Transverse colon (tissue), 4 donors: Measurements from ENCODE around the gene CSF3R. TPM values are rescaled to one million over a fixed set of nuclear protein-coding genes. Genes with fewer than 3 reads are reported as not detected.

Experiments used
- DNase-seq: peaks from one replicate; pipeline ENCODE4 v3.0.0-alpha.2; 2019
- H3K27ac ChIP-seq, 4 donors: fragments of 200-600 bp; sonication (generic); 2 replicates each; pipeline ENCODE4 v1.5.1; 2016 to 2018; ENCODE audit warnings: inconsistent platforms in 4 of 4
- H3K27me3 ChIP-seq: fragments of 200-600 bp; sonication (generic); 2 replicates; pipeline ENCODE4 v1.5.1; 2017; ENCODE audit warnings: inconsistent platforms
- H3K36me3 ChIP-seq, 4 donors: fragments of 200-600 bp; sonication (generic); 2 replicates each; pipeline ENCODE4 v1.5.1; 2017 to 2019; ENCODE audit warnings: inconsistent platforms in 4 of 4
- H3K4me1 ChIP-seq, 4 donors: fragments of 200-600 bp; sonication (generic); 2 replicates each; pipeline ENCODE4 v1.5.1; 2017 to 2020; ENCODE audit warnings: inconsistent platforms in 4 of 4
- H3K4me3 ChIP-seq, 4 donors: fragments of 200-600 bp; sonication (generic); 1 replicate in 1 of 4; 2 replicates in 3 of 4; pipeline versions ENCODE4 v1.5.1 to v1.6.1; 2017 to 2019; ENCODE audit warnings: inconsistent platforms in 4 of 4
- H3K9me3 ChIP-seq, 2 donors: fragments of 200-600 bp; sonication (generic); 2 replicates each; pipeline ENCODE4 v1.5.1; 2017 to 2019; ENCODE audit warnings: inconsistent platforms in 2 of 2
- CTCF ChIP-seq, 5 experiments: fragments of 200-600 bp in 3 of 5; fragments of 450-650 bp in 2 of 5; sonication (generic) in 3 of 5; IDR thresholded peaks; 1 replicate in 2 of 5; 2 replicates in 3 of 5; pipeline ENCODE4 v1.5.1; 2016 to 2017; ENCODE audit warnings: antibody characterized with exemption in 5 of 5, inconsistent platforms in 3 of 5, mild to moderate bottlenecking in 2 of 5, moderate library complexity in 1 of 5
- EP300 ChIP-seq: sonication (generic); formaldehyde crosslinking; IDR thresholded peaks from one replicate; pipeline ENCODE4 v1.6.1; 2017; ENCODE audit warnings: antibody characterized with exemption, low read depth
- POLR2A ChIP-seq: fragments of 450-650 bp; IDR thresholded peaks from one replicate; pipeline ENCODE4 v1.6.1; 2016; ENCODE audit warnings: antibody characterized with exemption, mild to moderate bottlenecking, moderate library complexity
- POLR2AphosphoS5 ChIP-seq, 3 donors: sonication (generic); formaldehyde crosslinking; IDR thresholded peaks; one replicate each; pipeline ENCODE4 v1.6.1; 2016; ENCODE audit warnings: antibody characterized with exemption in 3 of 3
- WGBS, 2 donors: methylation state at CpG; one replicate each; pipeline ENCODE4 v1.1.5; 2018; ENCODE audit warnings: low coverage in 1 of 2; 5-methylcytosine and 5-hydroxymethylcytosine counted together
- in situ Hi-C, 4 donors: fragments of 200-750 bp; cut with MboI; loops; one replicate each; pipeline versions ENCODE4 v1.15.0 to v1.15.1; 2017; ENCODE audit warnings: low sequenced_read_pairs in 3 of 4, low pct_ligation_motif_present in 1 of 4, low pct_unique_long_range_greater_than_20kb in 1 of 4
- intact Hi-C: fragments of 100-400 bp; cut with DNase I; formaldehyde crosslinking; loops from one replicate; pipeline ENCODE4 v1.15.1; 2023; ENCODE audit warnings: low total_unique reads
- total RNA-seq, 4 donors: library from RNA; depleted of rRNA; stranded (reverse); fragments of >200 nt; gene quantifications; one replicate each; pipeline ENCODE4 v1.1.0, GENCODE V29; 2016

Gene CSF3R
- total RNA-seq, 4 donors from 2014 or later: 3.8 to 17.1 (median 5.2) TPM

- TF ChIP-seq CTCF (IDR thresholded peaks at IDR 0.05) (no peak), POLR2AphosphoS5 (IDR thresholded peaks at IDR 0.05) (no peak)
- DNase-seq: no peak
- no peaks in the 10 kb centered on the region for H3K9me3 ChIP-seq
- H3K27ac ChIP-seq: no peak overlapping the region
- peaks cover 5 to 22% (median 14%) of the 10 kb centered on the region in 4 donors for H3K4me1 ChIP-seq
- intact Hi-C loops (no loop called here), in situ Hi-C loops (no loop called here)
- no peaks in the 10 kb centered on the region for H3K36me3 ChIP-seq
- WGBS, 2 donors: 87% methylated on average over 12 of the region's 12 CpGs; no CpG with 5 or more reads in 1 of the 2 donors
- no peaks in the 10 kb centered on the region for H3K27me3 ChIP-seq
- H3K4me3 ChIP-seq: no peak overlapping the region
These were observed 16.2 kb downstream of the CSF3R start for GRCh38 chr1:36466370-36467026.

- no peak overlapping the region for H3K4me3 ChIP-seq
- H3K27me3 ChIP-seq: no peaks in the 10 kb centered on the region
- no peaks in the 10 kb centered on the region for H3K9me3 ChIP-seq
- DNase-seq: no peak
- peaks cover 5 to 22% (median 14%) of the 10 kb centered on the region in 4 donors for H3K4me1 ChIP-seq
- 64 to 75% methylated on average over 4 of the region's 4 CpGs for WGBS, 2 donors
- in situ Hi-C loops: no loop called here
- intact Hi-C loops: no loop called here
- TF ChIP-seq CTCF (IDR thresholded peaks at IDR 0.05) (no peak), POLR2AphosphoS5 (IDR thresholded peaks at IDR 0.05) (no peak), EP300 (no peak), POLR2A (no peak)
- no peak overlapping the region for H3K27ac ChIP-seq
- peaks cover 0 to 5% (median 2%) of the 10 kb centered on the region in 4 donors for H3K36me3 ChIP-seq
These were observed 16.9 kb downstream of the CSF3R start for GRCh38 chr1:36465731-36466369.

GRCh38 chr1:36464605-36465393 lies 17.9 kb downstream of the CSF3R start:
- peaks cover 0 to 14% (median 4%) of the 10 kb centered on the region in 4 donors for H3K36me3 ChIP-seq
- peak overlapping the region; percentile 84 to 91 (median 89) for H3K27ac ChIP-seq
- 32 to 40% methylated on average over 7 to 13 of the region's 13 CpGs for WGBS, 2 donors
- intact Hi-C loops: no loop called here
- no peaks in the 10 kb centered on the region for H3K27me3 ChIP-seq
- in situ Hi-C loops: no loop called here
- H3K4me1 ChIP-seq: peaks cover 5 to 22% (median 14%) of the 10 kb centered on the region in 4 donors
- no peaks in the 10 kb centered on the region for H3K9me3 ChIP-seq
- no peak for DNase-seq
- no peak for TF ChIP-seq POLR2A
- no peak for TF ChIP-seq CTCF (IDR thresholded peaks at IDR 0.05)
- TF ChIP-seq EP300: no peak
- peak overlapping the region; percentile 31 to 87 (median 74) for H3K4me3 ChIP-seq
